Testis (tissue), 2 donors: Measurements from ENCODE around the gene DESI2.
"Not testable (repeated sequence)": the region's sequence is repeated elsewhere in the genome, so short reads cannot be mapped to it uniquely, and the experiment has no call there.

Source experiments
- POLR2A ChIP-seq: fragments of 450-650 bp; IDR thresholded peaks from one replicate; pipeline ENCODE4 v1.6.1; 2017; ENCODE audit warnings: antibody characterized with exemption, mild to moderate bottlenecking, moderate library complexity
- TF ChIP-seq, protein P1 (sequence below), 3 experiments: fragments of 450-650 bp in 2 of 3; fragments of 200-600 bp in 1 of 3; sonication (generic) in 1 of 3; IDR thresholded peaks; one replicate each; pipeline ENCODE4 v1.5.1; 2016 to 2019; ENCODE audit warnings: antibody characterized with exemption in 3 of 3, mild to moderate bottlenecking in 2 of 3, moderate library complexity in 1 of 3

DNA sequence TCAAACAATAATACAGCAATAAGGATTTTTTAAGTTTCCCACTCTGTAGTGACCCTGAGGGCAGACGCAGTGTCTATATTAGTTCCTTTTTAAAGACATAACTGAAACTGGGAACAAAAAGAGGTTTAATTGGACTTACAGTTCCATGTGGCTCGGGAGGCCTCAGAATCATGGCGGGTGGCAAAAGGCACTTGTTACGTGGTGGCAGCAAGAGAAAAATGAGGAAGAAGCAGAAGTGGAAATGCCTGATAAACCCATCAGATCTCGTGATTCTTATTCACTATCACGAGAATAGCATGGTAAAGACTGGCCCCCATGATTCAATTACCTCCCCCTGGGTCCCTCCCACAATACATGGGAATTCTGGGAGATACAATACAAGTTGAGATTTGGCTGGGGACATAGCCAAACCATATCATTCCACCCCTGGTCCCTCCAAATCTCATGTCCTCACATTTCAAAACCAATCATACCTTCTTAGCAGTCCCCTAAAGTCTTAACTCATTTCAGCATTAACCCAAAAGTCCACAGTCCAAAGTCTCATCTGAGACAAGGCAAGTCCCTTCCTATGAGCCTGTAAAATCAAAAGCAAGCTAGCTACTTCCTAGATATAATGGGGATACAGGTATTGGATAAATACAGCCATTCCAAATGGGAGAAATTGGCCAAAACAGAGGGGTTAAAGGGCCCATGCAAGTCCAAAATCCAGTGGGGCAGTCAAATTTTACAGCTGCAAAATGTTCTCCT is 13.9 kb downstream of the DESI2 start:
- TF ChIP-seq, protein P1, sequence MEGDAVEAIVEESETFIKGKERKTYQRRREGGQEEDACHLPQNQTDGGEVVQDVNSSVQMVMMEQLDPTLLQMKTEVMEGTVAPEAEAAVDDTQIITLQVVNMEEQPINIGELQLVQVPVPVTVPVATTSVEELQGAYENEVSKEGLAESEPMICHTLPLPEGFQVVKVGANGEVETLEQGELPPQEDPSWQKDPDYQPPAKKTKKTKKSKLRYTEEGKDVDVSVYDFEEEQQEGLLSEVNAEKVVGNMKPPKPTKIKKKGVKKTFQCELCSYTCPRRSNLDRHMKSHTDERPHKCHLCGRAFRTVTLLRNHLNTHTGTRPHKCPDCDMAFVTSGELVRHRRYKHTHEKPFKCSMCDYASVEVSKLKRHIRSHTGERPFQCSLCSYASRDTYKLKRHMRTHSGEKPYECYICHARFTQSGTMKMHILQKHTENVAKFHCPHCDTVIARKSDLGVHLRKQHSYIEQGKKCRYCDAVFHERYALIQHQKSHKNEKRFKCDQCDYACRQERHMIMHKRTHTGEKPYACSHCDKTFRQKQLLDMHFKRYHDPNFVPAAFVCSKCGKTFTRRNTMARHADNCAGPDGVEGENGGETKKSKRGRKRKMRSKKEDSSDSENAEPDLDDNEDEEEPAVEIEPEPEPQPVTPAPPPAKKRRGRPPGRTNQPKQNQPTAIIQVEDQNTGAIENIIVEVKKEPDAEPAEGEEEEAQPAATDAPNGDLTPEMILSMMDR (IDR thresholded peaks at IDR 0.05) = not testable (repeated sequence)
- not testable (repeated sequence) for TF ChIP-seq POLR2A
